GM18951 (cell line): ENCODE measurements around the gene PPP1R13B.

Source experiments
- POLR2A ChIP-seq: IDR thresholded peaks from 4 replicates; pipeline ENCODE4 v1.6.1; 2011; ENCODE audit warnings: mild to moderate bottlenecking; ENCODE audit not compliant: insufficient read length, insufficient read depth; ENCODE audit errors: extremely low read depth
- in situ Hi-C: fragments of 300-500 bp; cut with MboI; formaldehyde crosslinking; loops from one replicate; pipeline ENCODE4 v1.12.0; 2022; ENCODE audit warnings: low sequenced_read_pairs, mixed read lengths, inconsistent platforms; ENCODE audit not compliant: unreplicated experiment

PPP1R13B gene

DNA sequence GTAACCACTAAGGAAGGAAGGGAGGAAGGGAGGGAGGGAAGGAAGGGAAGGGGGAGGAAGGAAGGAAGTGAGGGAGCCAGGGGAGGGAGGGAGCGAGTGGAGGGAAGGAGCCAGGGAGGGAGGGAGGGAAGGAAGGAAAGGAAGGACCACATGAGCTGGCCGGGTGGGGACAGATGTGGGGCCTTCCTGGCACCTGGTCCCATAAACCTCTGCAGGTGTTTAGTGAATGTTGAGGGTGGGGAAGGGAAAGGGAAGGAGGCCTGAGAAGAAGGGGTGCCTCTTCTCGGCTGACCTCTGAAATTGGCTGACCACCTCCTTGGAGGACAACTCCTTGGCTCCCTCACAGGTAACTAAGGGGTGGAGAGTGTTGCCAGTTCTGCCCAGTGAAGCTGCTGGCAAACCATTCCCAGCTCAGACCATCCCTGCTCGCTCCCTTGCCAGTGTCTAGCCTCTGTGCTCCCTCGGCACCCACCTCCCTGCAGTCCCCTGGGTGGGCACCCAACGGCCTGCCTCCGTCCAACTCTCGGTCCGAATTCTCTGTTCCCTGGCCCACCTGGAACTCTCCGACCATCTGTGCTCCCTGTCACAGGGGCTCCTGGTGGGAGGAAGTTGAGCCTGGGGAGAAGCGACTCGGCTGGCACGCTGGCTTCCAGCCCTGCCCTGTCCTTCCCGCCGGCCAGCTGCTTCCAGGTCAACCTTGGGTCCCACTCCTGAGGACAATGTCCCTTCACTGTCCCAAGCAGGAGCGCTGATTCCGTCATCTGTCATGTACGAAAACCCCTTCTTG lies 12.2 kb upstream of the PPP1R13B start:
- no peak for TF ChIP-seq POLR2A
- in situ Hi-C loops: no loop called here

GRCh38 chr14:103858063-103858781 lies 10.8 kb upstream of the PPP1R13B start:
- in situ Hi-C loops: no loop called here
- no peak for TF ChIP-seq POLR2A

GRCh38 chr14:103857256-103857655 lies 9.9 kb upstream of the PPP1R13B start:
- in situ Hi-C loops: no loop called here
- no peak for TF ChIP-seq POLR2A

DNA sequence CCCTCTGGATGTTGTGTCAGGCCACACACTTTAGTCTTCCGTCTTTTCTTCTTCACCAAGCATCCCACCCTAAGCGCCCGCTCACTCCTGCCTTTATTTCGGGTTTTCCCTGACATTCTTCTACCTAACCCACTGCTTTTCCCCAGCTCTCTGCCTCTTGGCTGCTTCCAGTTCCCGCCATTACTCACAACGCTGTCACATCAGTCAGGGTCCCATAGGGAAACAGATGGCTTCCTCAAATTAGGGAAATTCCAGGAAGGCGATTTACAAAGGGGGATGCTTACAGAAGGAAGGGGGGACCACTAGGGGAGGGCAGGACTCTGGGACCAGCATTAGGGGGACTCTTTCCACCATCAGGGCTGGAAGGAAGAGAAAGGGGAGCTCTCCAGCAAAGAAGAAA lies 9.2 kb upstream of the PPP1R13B start:
- TF ChIP-seq POLR2A: no peak
- in situ Hi-C loops: no loop called here

GRCh38 chr14:103856105-103856504 lies 8.7 kb upstream of the PPP1R13B start:
- in situ Hi-C loops: no loop called here
- TF ChIP-seq POLR2A: no peak

DNA sequence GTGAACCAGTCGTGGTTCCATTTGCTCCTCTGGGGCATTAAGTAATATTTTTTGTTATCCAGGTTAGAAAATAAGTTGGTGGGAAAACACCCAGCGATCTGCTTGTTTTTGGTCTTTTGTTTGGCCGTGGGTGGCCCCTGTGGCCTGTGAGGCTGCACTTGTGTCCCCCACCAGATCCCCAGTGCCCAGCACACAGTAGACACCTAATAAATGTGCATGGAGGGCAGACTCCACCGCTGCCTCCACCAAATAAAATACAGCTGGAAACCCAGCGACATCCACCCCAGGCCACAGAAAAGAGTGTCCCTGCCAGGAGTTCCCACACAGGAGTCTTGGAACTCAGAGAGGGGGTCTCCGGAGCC lies 8.3 kb upstream of the PPP1R13B start:
- in situ Hi-C loops: no loop called here
- TF ChIP-seq POLR2A: no peak

- in situ Hi-C loops: no loop called here
- TF ChIP-seq POLR2A: no peak
These were observed 7.7 kb upstream of the PPP1R13B start for GRCh38 chr14:103854822-103855733.

GRCh38 chr14:103854017-103854808 lies 6.8 kb upstream of the PPP1R13B start:
- in situ Hi-C loops: no loop called here
- TF ChIP-seq POLR2A: no peak

DNA sequence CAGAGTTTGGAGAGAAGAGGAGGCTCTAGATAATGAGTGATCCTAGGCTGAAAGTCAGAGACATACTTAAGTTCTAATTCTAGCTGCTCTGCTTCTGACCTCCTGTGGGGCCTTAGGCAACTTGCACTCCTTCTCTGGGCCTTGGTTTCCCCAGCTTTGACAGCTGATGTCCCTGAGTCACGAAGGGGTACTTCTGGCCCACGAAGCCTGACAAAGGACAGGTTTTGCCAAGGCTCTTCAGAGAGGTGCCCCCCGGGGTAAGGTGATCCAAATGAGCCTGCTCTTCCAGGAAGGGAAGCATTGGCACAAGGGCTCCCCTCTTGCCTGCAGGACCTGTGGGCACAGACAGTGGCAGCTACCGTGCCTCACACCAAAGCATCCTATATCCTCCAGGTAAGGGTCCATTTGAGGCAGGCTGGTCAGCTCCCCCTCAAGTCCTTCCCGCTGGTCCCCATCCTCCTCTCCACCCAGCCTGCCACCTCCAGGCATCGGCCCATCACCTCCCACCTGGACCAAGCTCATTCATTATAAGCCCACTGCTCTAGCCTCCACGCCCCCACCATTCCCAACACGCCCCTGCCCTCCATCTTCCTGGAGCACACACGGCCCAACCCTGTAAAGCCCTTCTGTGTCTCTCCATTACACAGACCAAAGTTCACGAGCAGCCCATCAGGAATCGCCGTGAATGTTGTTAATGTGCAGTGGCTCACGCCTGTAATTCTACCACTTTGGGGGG lies 1.9 kb upstream of the PPP1R13B start:
- TF ChIP-seq POLR2A: no peak
- in situ Hi-C loops: no loop called here

DNA sequence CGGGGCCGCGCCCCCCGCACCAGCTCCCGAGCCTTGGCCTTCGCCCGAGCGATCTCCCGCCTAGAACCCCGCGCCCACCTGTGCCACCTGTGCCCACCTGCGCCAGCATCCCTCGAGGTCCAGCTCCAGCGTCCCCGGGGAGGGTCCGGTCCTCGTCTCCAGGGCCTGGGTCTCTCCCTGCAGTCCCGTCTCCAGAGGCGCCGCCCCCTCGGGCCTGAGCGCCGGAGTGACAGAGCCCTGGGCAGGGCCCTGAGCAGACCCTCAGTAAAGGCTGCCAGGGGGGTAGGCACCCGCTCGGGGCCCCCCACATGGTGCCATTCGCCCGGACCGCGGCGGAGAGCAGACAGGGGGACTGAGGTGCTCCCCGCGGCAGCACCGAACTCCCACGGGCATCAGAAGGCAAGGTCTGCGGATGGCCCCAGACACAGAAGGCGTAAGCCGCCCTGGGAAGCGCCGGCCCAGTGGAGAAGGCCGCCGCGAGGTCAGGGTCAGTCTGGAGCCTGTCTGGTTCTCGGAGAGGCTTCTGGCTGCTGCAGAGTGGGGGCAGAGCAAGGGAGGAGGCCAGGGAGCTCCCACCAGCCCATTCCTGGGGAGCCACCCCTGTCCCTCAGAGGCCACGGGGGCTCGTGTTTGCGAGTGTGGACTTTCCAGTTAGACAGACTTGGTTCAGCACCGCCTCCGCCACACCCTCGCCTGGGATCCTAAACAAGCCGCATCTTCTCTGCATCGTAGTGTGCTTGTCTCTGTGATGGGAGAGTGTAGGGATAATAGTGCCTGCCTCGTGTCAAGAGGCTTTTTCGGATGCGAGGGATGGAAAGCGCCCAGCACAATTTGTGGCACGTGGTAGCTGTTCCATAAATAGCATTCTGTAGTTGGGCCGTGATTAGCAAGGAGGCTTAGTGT lies 1.1 kb upstream of the PPP1R13B start:
- no peak for TF ChIP-seq POLR2A

More for the DNA sequence above, 1.1 kb upstream of the PPP1R13B start:
- in situ Hi-C loops: no loop called here
